DMS114 treated with DMSO at 0.1 percent for 48 hours (cell line): ENCODE data around the gene ST14.
"Not testable (repeated sequence)": the region's sequence is repeated elsewhere in the genome, so short reads cannot be mapped to it uniquely, and the experiment has no call there.

ENCODE experiments used
- DNase-seq: peaks from one replicate; lab custom pipeline; 2025; ENCODE audit not compliant: unreplicated experiment; lab: John Stamatoyannopoulos, UW

The ST14 gene

GRCh38 chr11:130187096-130187495 lies 27.5 kb downstream of the ST14 start:
- DNase-seq, result no peak

- no peak for DNase-seq
These were observed 28.5 kb downstream of the ST14 start for GRCh38 chr11:130188047-130188446.

GRCh38 chr11:130188585-130189347 lies 29.2 kb downstream of the ST14 start:
- no peak for DNase-seq

- no peak for DNase-seq
These were observed 30.1 kb downstream of the ST14 start for GRCh38 chr11:130189492-130190210.

- DNase-seq, result no peak
These were observed 30.8 kb downstream of the ST14 start for GRCh38 chr11:130190371-130190881.

GRCh38 chr11:130191896-130192295 lies 32.3 kb downstream of the ST14 start:
- no peak for DNase-seq

GRCh38 chr11:130192845-130193267 lies 33.3 kb downstream of the ST14 start:
- no peak for DNase-seq

GRCh38 chr11:130193551-130193950 lies 34.0 kb downstream of the ST14 start:
- DNase-seq, result not testable (repeated sequence)

GRCh38 chr11:130194241-130195023 lies 34.9 kb downstream of the ST14 start:
- no peak for DNase-seq

- DNase-seq, result no peak
These were observed 37.9 kb downstream of the ST14 start for GRCh38 chr11:130197386-130198035.

GRCh38 chr11:130198292-130198691 lies 38.7 kb downstream of the ST14 start:
- no peak for DNase-seq

GRCh38 chr11:130198964-130199363 lies 39.4 kb downstream of the ST14 start:
- no peak for DNase-seq

- no peak for DNase-seq
These were observed 40.2 kb downstream of the ST14 start for GRCh38 chr11:130199792-130200191.

- no peak for DNase-seq
These were observed 41.4 kb downstream of the ST14 start for GRCh38 chr11:130201026-130201425.

GRCh38 chr11:130202009-130202817 lies 42.6 kb downstream of the ST14 start:
- DNase-seq, result no peak

GRCh38 chr11:130202818-130203689 lies 43.5 kb downstream of the ST14 start:
- DNase-seq, result no peak

- no peak for DNase-seq
These were observed 44.5 kb downstream of the ST14 start for GRCh38 chr11:130203766-130204702.

- no peak for DNase-seq
These were observed 45.1 kb downstream of the ST14 start for GRCh38 chr11:130204703-130205095.
